NCI-H526 (cell line): ENCODE measurements around the gene EFHC1.

Source experiments
- DNase-seq, 2 experiments: peaks; one replicate each; lab custom pipeline; 2025; lab: John Stamatoyannopoulos, UW

The EFHC1 gene

DNA sequence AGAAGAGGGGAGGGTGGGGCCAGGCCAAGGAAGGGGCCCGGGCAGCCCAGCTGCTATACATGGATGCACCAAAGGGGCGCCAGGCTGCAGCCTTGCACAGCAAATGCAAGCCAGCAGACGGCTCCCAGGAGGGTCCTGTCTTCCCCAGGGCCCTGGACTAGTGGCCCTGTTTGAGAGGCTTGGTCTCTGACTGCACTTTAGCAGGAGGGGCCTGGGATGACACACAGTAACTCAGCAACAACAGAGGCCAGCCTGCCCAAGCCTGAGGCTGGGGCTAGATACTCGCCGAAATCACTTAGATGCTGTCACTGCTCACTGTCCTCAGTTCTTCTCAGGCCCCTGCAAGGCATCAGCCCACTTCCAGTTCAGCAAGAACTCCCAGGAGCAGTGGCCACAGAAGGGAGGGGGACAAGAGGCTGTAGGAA is 83.2 kb downstream of the EFHC1 start:
- peak in 1 of 2 experiments; percentile 50 for DNase-seq

DNA sequence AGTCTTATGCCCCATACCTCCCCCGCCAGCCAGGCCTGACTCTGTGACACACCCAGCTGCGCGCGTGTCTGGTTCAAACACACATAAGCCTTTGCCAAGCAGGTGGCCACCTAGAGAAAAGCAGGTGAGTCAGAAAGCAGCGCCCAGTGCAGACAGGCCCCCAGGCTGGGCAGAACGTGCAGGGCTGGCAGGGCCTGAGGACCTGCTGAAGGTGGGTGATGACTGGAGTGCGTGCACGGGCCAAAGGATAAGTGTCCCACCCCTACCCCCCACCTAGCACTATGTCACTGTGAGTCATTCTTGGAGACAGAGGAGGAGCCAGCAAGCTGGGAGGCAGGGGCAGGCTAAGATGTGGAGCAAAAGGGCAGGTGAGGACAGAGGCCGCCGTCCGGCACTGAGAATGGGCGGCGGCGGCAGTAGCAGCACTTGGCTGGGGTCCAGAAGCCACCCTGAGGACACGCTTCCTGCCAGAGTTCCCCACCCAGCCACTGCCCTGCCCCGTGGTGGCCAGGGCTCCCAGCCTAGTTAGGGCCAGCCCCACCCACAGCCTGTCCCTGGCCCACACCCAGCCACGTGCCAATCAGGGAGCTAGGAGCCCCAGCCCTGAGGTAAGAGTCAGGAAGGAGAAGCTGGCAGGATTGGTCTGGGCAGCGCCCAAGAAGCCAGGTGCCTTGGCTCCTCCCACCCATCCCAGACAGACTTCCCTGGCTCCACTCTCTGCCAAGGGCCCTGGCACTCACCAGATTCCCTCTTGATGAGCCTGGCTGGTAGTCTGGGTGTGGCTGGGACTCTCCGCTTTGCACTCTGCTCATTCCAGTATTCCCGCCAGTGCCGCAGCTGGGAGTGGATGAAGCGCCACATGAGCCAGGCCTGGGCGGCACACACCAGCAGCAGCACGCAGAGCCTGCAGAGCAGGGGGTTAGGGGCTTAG is 84.0 kb downstream of the EFHC1 start:
- peak; percentile 51 to 86 for DNase-seq

DNA sequence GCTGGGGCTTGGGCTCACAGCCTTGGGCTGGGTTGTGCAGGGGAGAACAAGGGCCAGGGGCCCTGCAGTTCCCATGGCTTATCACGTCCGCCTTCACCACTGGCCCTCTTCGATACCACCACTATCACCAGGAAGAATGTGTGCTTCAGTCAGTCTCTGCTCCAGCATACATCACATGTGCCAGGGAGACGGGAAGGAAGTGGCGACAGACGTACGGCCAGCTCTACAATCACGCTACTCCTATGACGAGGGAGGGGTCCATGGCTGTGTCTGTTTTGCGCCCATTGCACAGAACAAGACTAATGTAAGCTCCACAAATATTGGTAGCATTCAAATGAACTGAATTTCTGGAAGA is 84.6 kb downstream of the EFHC1 start:
- no peak for DNase-seq

DNA sequence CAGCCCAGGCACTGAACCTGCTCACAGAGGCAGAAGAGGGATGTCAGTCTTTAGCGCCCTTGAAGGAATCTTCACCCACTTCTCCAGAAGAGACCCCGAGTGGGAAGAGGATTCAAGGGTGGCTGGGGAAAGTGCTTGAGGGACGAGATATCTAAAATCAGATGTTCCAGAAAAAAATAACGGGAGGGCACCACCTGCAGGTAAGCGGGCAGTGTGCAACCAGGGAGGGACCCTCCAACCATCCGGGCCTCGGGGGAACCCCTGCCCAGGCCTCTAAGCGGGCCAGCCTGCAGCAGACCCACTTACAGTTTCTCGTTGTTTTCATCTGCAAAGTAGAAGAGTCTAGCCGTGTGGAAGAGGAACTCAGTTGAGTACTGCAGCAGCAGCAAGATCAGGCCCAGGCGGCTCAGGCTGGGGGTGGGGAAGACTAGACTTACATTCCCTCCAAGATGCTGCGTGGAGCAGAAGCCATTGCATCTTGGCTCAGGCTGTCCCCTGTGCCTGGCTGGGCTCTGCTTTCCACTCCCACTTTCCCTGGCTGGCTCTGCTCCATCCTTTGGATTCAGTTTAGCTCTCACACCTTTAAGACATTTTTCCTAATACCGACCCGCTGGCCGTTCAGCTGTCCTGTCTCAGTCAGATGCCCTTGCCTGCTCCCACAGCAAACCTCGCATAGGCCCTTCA is 85.7 kb downstream of the EFHC1 start:
- DNase-seq: no peak

DNA sequence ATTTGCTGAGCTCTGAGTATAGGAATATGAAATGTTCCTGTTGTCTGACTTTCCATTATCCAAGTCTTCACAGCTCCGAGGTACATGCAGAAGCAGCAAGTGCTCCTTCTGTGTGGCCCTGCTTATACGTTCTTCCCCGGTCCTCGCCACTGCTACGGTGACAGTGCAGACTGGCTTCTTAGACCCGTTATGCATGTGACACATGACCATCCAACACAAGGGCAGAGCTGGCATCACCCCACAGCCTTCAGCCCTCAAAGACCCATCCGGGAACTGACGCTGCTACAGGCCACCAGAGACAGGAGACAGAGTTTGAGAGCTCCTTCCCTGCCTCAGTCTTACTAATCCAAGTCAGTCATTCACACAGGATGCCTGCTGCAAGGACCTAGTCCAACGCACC is 86.3 kb downstream of the EFHC1 start:
- no peak for DNase-seq

DNA sequence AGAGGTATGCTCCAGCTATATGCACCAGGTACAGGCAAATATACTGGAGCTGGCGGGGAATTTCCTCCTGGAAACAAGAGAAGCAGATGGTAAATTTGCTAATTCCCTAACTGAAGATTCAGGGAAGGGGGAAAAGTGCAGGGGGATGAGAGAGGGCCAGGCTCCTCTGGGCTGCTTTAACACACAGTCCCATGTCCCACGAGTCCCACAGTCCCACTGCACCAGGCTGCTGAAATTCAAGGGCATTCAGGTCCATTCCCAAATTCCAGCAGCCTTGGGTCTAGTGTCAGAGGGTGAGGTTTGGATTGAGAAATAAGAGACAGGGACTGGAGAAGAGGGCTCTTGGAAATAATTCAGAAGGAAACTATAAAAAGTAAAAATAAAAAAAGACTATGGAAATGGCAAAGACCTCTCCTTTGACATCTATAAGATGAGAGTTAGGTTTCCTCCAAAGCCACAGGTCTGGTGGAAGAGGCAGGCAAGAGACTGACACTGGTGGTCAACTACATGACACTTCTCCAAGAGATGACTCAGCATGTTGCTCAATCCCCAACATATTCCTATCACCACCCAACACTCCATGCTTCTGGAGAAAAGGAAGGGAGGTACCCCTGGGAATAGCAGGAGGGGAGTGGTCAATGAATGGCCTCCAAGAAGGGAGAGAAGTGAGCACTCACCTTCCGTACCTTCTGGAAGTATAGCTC is 87.6 kb downstream of the EFHC1 start:
- DNase-seq: no peak

DNA sequence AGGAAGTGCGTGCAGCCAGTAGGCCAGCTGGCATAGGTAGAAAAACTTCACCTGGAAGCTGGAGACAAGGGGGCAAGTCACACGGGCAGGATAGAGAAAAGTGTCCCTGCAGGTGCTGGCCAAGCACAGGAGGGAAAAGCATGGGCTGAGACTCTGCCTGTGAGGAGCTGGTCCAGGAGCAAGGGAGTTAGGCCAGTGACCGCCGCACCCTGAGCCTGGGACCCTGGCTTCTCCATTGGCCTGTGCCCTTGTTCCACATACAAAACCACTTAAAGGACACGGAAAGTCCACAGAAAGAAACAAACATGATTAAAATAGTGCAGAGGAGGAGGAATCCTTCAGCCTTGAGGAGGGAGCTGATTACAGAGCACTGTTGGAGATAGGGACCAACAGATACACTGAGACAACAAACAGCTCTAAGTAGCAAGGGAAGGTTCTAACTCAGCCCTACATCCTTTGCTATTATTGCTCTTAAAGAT is 88.2 kb downstream of the EFHC1 start:
- DNase-seq: no peak

DNA sequence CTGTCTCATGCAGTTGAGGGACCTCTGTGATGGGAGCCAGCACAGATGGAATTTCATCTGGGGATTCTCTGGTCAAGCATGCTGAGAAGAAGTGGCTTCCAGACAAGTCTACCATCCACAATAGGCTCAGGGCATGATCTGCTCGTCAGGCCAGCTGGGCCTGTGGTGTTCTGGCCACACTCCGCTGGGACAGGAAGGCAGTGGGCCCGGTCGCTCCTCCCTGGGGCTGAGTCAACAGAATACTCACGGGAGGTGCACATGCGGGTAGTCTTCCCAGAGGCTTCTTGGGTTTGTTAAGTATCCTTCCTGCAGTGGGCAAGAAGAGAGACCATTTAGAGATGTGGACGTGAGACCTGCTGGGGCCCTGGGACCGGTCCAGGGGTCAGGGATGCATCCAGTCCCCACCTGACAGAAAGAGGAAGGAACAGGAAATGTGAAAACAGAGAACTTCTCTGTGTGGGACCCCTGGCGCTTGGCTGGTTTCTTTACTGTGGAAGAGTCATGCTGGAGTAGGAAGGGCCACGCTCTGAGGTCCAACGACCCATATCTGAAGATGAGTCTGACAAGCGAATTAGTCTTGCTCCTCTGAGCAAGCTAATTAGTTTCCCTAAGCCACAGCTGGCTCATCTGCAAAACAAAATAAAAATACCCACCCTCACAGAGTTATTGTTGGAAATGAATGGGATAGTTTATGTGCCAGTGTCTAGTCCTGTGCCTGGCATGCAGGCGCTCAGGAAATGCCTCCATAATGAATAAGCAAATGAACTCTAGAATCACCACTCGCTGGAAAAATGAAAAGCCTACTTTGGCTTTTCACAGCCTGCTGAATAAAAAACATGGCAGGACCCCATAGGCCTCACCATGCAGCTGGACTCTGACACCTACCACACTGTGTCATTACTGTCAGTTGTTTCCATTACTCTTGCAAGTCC is 89.4 kb downstream of the EFHC1 start:
- DNase-seq: peak in 1 of 2 experiments; percentile 16

DNA sequence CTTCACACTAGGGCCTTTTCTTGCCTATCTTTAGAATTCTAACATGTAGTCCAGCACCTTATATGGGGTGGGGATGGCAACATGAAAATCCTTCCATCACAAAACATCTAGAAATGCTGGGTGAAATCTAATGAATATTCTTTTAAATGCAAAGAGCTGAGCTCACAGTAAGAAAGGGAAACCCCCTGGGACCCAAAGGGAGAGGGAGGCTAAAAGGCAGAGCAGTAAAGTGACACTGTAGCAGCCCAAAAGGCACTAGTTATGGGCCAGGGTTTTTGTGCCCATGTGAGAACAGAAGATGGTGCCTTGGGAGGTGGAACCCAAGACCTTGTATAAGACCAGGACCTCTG is 90.0 kb downstream of the EFHC1 start:
- DNase-seq: peak in 1 of 2 experiments; percentile 15

DNA sequence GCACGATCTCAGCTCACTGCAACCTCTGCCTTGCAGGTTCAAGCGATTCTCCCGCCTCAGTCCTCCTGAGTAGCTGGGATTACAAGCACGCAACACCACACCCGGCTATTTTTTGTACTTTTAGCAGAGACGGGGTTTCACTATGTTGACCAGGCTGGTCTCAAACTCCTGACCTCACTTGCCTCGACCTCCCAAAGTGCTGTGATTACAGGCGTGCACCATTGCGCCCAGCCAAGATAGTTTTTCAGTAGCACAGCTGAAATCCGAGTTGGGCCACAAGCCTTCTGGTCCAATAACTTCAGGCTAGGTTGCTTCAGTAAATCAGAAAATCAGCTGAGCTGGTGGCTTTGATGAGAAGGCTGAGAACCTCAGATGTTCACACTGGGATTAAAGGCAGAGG is 91.0 kb downstream of the EFHC1 start:
- DNase-seq: no peak

DNA sequence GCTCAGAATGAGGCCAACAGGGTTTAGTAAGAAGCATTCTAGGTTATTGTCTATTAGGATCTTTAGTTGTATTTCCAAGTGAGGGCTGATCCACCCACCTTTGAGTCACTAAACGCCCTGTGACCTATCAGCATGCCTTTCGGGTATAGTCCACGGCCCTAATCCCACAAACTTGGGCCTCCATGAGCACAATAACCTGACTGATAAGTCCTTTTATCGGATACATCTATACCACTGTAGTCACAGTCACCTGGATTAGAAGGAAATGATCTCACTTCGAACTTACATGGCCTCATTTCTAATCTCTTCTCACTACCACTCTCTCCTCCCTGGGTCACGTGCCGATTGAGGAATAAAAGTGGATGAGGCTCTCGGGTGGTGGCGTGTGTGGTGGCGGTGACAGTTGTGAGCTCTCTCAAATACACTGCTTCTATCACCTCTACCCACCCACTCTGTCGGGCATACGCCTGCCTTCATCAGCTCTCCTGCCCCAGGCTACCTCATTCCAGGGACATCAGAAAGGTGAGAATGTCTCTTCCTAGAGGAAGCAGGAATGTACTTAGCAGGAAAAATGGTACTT is 91.5 kb downstream of the EFHC1 start:
- DNase-seq: no peak

DNA sequence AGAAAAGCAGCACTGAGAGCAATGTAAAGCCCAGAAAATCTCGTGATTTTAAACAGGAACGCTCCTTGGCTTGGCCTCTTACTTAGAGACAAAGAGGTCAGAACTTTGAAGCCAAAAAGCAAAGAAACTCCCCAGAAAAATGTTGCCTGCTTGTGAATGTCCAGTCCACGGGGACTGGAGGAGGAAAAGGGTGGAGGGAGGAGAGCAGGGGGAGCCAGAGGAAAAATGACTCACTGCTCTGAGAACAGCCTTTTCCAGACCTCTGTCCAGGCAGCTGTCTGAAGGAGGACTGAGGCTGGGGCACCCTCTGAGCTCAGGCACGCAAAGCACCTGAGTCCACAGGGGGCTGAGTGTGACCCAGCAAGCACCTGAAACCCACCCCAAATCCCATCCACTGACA is 92.1 kb downstream of the EFHC1 start:
- DNase-seq: no peak

DNA sequence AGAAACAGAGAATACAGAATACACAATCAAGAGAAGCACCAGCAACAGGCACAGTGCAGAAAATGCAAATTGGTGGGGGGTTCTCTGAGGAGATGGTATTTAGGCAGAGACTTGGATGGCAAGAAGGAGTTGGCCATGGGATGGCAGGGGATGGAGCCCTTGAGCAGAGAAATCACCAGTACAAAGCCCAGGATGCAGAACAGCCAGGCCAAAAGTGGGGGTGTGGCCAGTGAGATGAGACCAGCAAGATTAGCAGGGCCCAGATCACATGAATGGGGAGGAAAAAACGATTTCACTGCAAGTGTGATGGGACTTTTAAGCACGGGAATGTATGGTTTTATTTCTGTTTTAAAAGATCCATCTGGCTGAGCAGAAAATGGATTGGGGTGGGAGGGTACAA is 93.3 kb downstream of the EFHC1 start:
- DNase-seq: no peak

DNA sequence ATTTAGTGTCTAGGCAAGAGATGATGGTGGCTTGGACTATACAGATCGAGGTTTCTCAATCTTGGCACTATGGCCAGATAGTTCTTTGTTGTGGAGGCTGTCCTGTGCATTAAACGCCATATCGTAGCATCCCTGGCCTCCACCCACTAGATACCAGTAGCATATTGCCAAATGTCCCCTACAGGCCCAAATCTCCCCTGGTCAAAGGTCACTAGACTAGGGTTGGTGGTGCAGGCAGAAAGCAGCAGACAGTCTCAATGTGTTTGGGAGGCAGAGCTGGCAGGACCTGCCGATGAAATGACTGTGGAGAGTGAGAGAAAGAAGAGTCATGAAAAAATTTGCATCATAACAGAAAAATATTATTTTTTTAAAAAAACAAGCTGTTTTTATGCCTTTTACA is 93.8 kb downstream of the EFHC1 start:
- DNase-seq: no peak

DNA sequence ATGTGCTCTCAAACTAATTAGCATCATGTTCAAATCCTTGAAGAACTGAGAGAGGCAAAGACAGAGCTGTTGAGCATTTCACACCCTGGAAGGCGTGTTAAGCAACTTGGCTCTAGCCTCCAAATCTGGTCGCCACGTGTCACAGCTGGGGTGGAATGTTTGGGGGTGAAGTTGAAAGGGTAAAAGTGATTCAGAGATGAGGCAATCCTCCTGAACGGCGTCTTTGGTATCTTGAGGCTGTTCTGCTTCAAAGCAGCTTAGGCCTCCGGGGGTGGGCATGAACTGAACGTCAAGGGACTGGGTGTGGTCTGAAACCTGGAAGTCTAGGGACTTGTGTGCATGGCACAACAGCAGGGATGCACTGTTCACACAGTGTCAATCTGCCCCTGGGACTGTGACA is 94.4 kb downstream of the EFHC1 start:
- no peak for DNase-seq

DNA sequence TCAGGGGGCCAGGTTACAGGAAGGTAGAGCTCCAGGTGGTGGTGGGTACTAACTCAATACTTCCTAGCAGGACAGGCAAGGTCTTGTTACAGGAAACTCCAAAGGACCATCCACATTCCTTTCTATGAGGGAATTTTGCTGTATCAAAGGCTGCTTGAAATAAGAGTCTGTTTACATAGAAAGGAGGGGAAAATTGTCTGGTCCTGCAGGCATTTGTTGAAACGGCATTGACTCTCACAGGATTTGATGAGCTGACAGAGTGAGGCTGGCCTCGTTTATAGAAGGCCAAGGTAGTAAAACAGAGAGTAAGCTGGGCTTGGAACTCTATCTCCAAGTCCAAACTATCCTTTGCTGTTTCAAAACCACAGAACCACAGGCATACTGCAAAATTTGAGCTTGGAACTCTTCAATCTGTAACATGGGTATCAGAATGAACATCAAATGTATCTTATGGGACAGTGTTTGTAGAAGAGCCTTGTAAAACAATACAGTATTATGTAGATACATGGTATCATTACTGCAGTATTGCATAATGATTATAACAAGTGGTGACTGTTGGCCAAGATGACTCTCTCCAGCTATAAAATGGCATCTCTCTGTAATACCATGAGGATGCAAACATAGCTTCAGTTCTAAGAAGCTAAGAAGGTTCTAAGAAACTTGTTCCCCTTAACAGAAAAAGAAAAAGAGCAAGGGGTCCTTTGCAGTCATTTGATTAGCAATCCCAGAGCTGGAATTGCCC is 95.2 kb downstream of the EFHC1 start:
- DNase-seq: no peak

DNA sequence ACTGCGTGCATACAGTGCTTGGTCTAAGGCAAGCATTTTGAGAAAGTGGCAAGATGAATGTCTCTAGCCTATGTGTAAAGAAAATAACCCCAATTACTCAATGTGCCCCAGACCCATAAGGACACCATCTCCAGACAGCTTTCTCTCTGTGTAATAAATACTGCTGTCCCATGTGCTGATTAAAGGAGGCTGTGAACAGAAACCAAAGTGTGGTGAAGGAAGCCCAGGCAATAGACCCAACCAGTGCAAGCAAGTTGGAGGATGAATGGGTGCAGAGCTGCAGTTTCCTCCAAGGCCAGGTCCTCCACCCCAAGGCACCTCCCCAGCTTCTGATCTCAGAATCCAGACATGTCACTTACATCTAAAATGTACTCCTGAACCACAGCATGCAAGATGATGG is 96.1 kb downstream of the EFHC1 start:
- DNase-seq: no peak

DNA sequence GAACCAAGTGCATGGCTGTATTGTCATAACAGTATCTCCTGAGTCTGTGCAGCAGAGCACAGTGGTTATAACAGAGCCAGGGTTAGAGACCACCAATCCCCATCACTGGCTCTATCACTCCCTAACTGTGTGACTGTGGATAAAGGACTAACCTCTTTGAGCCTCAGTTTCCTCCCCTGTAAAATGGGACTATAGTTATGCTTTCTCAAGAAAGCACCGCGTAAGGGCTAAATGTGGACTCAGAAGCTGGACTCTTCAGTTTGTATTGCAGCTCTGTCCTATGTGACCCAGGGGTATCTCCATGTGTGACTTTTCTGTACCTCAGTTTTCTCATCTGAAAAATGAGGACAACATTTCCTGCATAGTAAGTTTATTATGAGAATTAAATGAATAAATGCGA is 96.8 kb downstream of the EFHC1 start:
- DNase-seq: no peak

DNA sequence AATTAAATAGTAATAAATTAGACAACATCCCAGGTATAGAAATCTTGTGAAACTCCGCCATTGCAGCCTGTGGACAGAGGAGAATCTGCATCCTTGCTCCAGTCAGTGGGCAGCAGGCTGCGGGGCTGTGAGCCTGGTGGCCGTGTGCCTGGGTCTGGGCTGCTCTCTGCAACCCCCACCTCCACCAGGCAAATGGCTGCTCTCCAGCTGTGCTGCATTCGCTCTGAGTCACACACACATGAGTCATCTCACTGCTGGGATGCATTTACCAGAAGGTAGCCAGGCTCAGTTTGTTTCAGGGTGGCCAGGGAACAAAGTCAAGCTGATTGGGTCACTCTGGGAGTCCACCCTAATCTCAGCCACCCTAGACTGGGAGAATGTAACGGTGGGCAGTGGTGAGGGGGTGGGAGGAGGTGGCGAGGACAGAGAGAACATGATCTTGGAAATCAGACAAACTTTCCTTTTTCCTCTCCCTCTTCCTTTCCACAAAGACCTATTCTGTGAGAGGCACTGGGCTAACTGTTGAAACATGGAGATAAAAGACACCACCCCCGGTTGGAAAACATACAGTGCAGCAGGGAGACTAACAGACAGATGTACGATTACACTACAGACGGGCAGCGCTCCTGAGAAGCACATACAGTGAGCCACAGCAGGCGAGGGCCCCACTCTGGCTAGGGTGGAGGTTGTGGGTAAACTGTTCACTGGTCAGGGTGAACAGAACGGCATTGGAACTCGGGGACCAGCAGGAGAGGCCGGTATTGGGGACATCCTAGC is 97.5 kb downstream of the EFHC1 start:
- no peak for DNase-seq
